B cell (primary cell): ENCODE measurements around the gene ERVH48-1. TPM values are rescaled to one million over a fixed set of nuclear protein-coding genes. Genes with fewer than 3 reads are reported as not detected.
"Not testable (repeated sequence)": the region's sequence is repeated elsewhere in the genome, so short reads cannot be mapped to it uniquely, and the experiment has no call there.

Experiments used
- ATAC-seq: fragments of 200-7000 bp; cut with Tn5 transposase; one replicate; pipeline ENCODE4 v1.10.0; 2021; ENCODE audit warnings: low read depth, mild to moderate bottlenecking, moderate number of reproducible peaks, moderate library complexity
- CTCF ChIA-PET: fragments of 350-600 bp; sonication (Branson Sonifier 250); formaldehyde crosslinking; loops from one replicate; lab custom pipeline; 2021; ENCODE audit warnings: antibody characterized with exemption, inconsistent platforms; lab: Charles Lee
- POLR2A ChIA-PET: fragments of 350-600 bp; sonication (Branson Sonifier 250); formaldehyde crosslinking; loops from one replicate; lab custom pipeline; 2021; ENCODE audit warnings: antibody characterized with exemption; lab: Charles Lee
- DNase-seq: peaks from one replicate; pipeline ENCODE4 v3.0.0; 2013
- H2AFZ ChIP-seq: 2 replicates; pipeline ENCODE4 v1.6.1; 2012; ENCODE audit warnings: mild to moderate bottlenecking, low read depth, low read length; ENCODE audit not compliant: insufficient read depth, poor library complexity, severe bottlenecking
- H3K27ac ChIP-seq, 2 donors: 1 replicate in 1 of 2; 2 replicates in 1 of 2; pipeline ENCODE4 v1.5.1; 2012 to 2013; ENCODE audit warnings: low read length in 2 of 2, mild to moderate bottlenecking in 2 of 2, moderate library complexity in 1 of 2
- H3K27me3 ChIP-seq, 4 experiments: fragments of 200-600 bp in 1 of 4; sonication (generic) in 1 of 4; replicated peaks in 1 of 4; 1 replicate in 2 of 4; 2 replicates in 2 of 4; pipeline versions ENCODE4 v1.6.1 to v1.7.0; 2013 to 2016; ENCODE audit warnings: low read length in 3 of 4, mild to moderate bottlenecking in 2 of 4, mixed read lengths in 1 of 4, moderate library complexity in 1 of 4; ENCODE audit not compliant: insufficient read depth in 4 of 4, control insufficient read depth in 3 of 4; ENCODE audit errors: control extremely low read depth in 1 of 4
- H3K36me3 ChIP-seq, 2 experiments: replicated peaks in 1 of 2; 1 replicate in 1 of 2; 2 replicates in 1 of 2; pipeline versions ENCODE4 v1.6.1 to v1.7.1; 2013; ENCODE audit warnings: low read length in 1 of 2; ENCODE audit not compliant: insufficient read depth in 2 of 2, control insufficient read depth in 1 of 2; ENCODE audit errors: control extremely low read depth in 1 of 2, extremely low read depth in 1 of 2
- H3K4me1 ChIP-seq, 2 donors: fragments of 200-600 bp in 1 of 2; sonication (generic) in 1 of 2; 1 replicate in 1 of 2; 2 replicates in 1 of 2; pipeline versions ENCODE4 v1.5.1 to v1.6.1; 2013 to 2017; ENCODE audit warnings: low read length in 2 of 2; ENCODE audit not compliant: control insufficient read depth in 2 of 2, insufficient read depth in 2 of 2
- H3K4me2 ChIP-seq: replicated peaks from 2 replicates; pipeline ENCODE3; 2012; ENCODE audit warnings: mild to moderate bottlenecking, low read depth, low read length; ENCODE audit not compliant: poor library complexity, severe bottlenecking
- H3K4me3 ChIP-seq, 5 experiments: fragments of 200-600 bp in 1 of 5; sonication (generic) in 1 of 5; 1 replicate in 3 of 5; 2 replicates in 2 of 5; pipeline versions ENCODE4 v1.5.1 to v1.7.0; 2011 to 2016; ENCODE audit warnings: low read length in 4 of 5, mild to moderate bottlenecking in 4 of 5, low read depth in 2 of 5, control low read depth in 1 of 5, moderate library complexity in 1 of 5; ENCODE audit not compliant: insufficient read depth in 1 of 5; ENCODE audit errors: control extremely low read depth in 1 of 5, extremely low read depth in 1 of 5
- H3K79me2 ChIP-seq: fragments of 200-600 bp; sonication (generic); one replicate; pipeline ENCODE4 v1.6.0; 2016; ENCODE audit warnings: low read length; ENCODE audit not compliant: control insufficient read depth, insufficient read depth
- H3K9ac ChIP-seq: fragments of 200-600 bp; sonication (generic); 2 replicates; pipeline ENCODE4 v1.6.1; 2017; ENCODE audit warnings: mild to moderate bottlenecking, low read length, moderate library complexity
- H3K9me3 ChIP-seq, 3 donors: one replicate each; pipeline versions ENCODE4 v1.6.1 to v1.7.1; 2013; ENCODE audit warnings: low read length in 2 of 3; ENCODE audit not compliant: control insufficient read depth in 2 of 3, insufficient read depth in 1 of 3; ENCODE audit errors: control extremely low read depth in 1 of 3
- H4K20me1 ChIP-seq: 2 replicates; pipeline ENCODE4 v1.6.0; 2012; ENCODE audit warnings: mild to moderate bottlenecking, low read length; ENCODE audit not compliant: insufficient read depth, control insufficient read depth, poor library complexity, severe bottlenecking
- H3K27ac Mint-ChIP-seq: one replicate; pipeline ENCODE4 v1.8.0; 2021; ENCODE audit warnings: mixed read lengths
- H3K27me3 Mint-ChIP-seq: one replicate; pipeline ENCODE4 v1.8.0; 2021; ENCODE audit warnings: mixed read lengths
- H3K4me1 Mint-ChIP-seq: one replicate; pipeline ENCODE4 v1.8.0; 2021; ENCODE audit warnings: mixed read lengths
- H3K4me3 Mint-ChIP-seq: one replicate; pipeline ENCODE4 v1.8.0; 2021; ENCODE audit warnings: mixed read lengths
- H3K9me3 Mint-ChIP-seq: one replicate; pipeline ENCODE4 v1.8.0; 2022; ENCODE audit warnings: mixed read lengths; ENCODE audit not compliant: insufficient read depth
- EZH2 ChIP-seq: IDR thresholded peaks from 2 replicates; pipeline ENCODE4 v1.6.1; 2012; ENCODE audit warnings: borderline replicate concordance, low read depth, mild to moderate bottlenecking, moderate library complexity, low read length; ENCODE audit not compliant: insufficient read depth, poor library complexity, severe bottlenecking
- WGBS: methylation state at CpG from one replicate; pipeline ENCODE4 v1.1.5; 2013; ENCODE audit warnings: missing lambda C conversion rate; ENCODE audit not compliant: insufficient coverage; 5-methylcytosine and 5-hydroxymethylcytosine counted together
- intact Hi-C: fragments of 100-400 bp; cut with micrococcal nuclease; formaldehyde crosslinking; loops from one replicate; pipeline ENCODE4 v1.10.0; 2022
- polyA plus RNA-seq: library from polyadenylated mRNA; depleted of rRNA; stranded (reverse); fragments of >200 nt; gene quantifications from 2 replicates; pipeline ENCODE4 v1.2.3, GENCODE V29; 2012
- total RNA-seq, 2 donors: library from RNA; stranded (reverse); fragments of 120-200 nt in 1 of 2; gene quantifications; 1 replicate in 1 of 2; 2 replicates in 1 of 2; pipeline versions ENCODE4 v1.2.3 to v1.2.4, GENCODE V29; 2013 to 2022
- TF ChIP-seq, protein P1 (sequence below): fragments of 200-600 bp; IDR thresholded peaks from one replicate; pipeline ENCODE4 v1.8.0; 2022; ENCODE audit warnings: antibody characterized with exemption, mild to moderate bottlenecking

ERVH48-1 gene
- total and polyA plus RNA-seq, 2 donors (not counting 1 experiment from before 2014, with no cell fraction given): not detected

- no peak overlapping the region for H3K4me3 ChIP-seq
- TF ChIP-seq, protein P1, sequence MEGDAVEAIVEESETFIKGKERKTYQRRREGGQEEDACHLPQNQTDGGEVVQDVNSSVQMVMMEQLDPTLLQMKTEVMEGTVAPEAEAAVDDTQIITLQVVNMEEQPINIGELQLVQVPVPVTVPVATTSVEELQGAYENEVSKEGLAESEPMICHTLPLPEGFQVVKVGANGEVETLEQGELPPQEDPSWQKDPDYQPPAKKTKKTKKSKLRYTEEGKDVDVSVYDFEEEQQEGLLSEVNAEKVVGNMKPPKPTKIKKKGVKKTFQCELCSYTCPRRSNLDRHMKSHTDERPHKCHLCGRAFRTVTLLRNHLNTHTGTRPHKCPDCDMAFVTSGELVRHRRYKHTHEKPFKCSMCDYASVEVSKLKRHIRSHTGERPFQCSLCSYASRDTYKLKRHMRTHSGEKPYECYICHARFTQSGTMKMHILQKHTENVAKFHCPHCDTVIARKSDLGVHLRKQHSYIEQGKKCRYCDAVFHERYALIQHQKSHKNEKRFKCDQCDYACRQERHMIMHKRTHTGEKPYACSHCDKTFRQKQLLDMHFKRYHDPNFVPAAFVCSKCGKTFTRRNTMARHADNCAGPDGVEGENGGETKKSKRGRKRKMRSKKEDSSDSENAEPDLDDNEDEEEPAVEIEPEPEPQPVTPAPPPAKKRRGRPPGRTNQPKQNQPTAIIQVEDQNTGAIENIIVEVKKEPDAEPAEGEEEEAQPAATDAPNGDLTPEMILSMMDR: no peak
- no peak for TF ChIP-seq EZH2
- no peak overlapping the region for H2AFZ ChIP-seq
- CTCF ChIA-PET: interaction anchor here (0.6 kb wide), 1 partner anchor 32 kb away, joined by 5 read pairs; no protein-coding TSS in a partner anchor
- ATAC-seq: no peak
- no peaks in the 10 kb centered on the region for H3K27me3 Mint-ChIP-seq
- H4K20me1 ChIP-seq: no peaks in the 10 kb centered on the region
- no peak for DNase-seq
- POLR2A ChIA-PET: no interaction called here
- no peaks in the 10 kb centered on the region for H3K4me1 Mint-ChIP-seq
- no peaks in the 10 kb centered on the region for H3K9me3 ChIP-seq
- no peak overlapping the region for H3K27ac Mint-ChIP-seq
- H3K4me2 ChIP-seq: no peak overlapping the region
- H3K36me3 ChIP-seq: no peaks in the 10 kb centered on the region
- intact Hi-C loops: no loop called here
- no peak overlapping the region for H3K27ac ChIP-seq
- no peaks in the 10 kb centered on the region for H3K79me2 ChIP-seq
- WGBS: no CpG with 5 or more reads among the region's 3 CpGs
- no peaks in the 10 kb centered on the region for H3K27me3 ChIP-seq
- H3K9ac ChIP-seq: no peak overlapping the region
- no peaks in the 10 kb centered on the region for H3K9me3 Mint-ChIP-seq
- no peaks in the 10 kb centered on the region for H3K4me1 ChIP-seq
- H3K4me3 Mint-ChIP-seq: no peak overlapping the region
Observed at GRCh38 chr21:42959728-42960127, 34.3 kb upstream of the ERVH48-1 start.

- H3K4me1 Mint-ChIP-seq, ATAC-seq, H3K27ac ChIP-seq, H3K36me3 ChIP-seq, H3K27ac Mint-ChIP-seq, H3K79me2 ChIP-seq, H4K20me1 ChIP-seq, POLR2A ChIA-PET, H3K4me2 ChIP-seq, H2AFZ ChIP-seq, H3K4me3 ChIP-seq, intact Hi-C loops, H3K9ac ChIP-seq, H3K4me3 Mint-ChIP-seq, H3K27me3 ChIP-seq, H3K9me3 ChIP-seq, H3K4me1 ChIP-seq, DNase-seq, H3K9me3 Mint-ChIP-seq, H3K27me3 Mint-ChIP-seq: not testable (repeated sequence)
- 100% methylated on average over 2 of the region's 6 CpGs for WGBS
- CTCF ChIA-PET: interaction anchor here (0.6 kb wide), 1 partner anchor 34 kb away, joined by 3 read pairs; no protein-coding TSS in a partner anchor
Observed at GRCh38 chr21:42958122-42958521, 32.7 kb upstream of the ERVH48-1 start.
